Measurements from ENCODE around the gene AKR7A2.

AKR7A2 gene

DNA sequence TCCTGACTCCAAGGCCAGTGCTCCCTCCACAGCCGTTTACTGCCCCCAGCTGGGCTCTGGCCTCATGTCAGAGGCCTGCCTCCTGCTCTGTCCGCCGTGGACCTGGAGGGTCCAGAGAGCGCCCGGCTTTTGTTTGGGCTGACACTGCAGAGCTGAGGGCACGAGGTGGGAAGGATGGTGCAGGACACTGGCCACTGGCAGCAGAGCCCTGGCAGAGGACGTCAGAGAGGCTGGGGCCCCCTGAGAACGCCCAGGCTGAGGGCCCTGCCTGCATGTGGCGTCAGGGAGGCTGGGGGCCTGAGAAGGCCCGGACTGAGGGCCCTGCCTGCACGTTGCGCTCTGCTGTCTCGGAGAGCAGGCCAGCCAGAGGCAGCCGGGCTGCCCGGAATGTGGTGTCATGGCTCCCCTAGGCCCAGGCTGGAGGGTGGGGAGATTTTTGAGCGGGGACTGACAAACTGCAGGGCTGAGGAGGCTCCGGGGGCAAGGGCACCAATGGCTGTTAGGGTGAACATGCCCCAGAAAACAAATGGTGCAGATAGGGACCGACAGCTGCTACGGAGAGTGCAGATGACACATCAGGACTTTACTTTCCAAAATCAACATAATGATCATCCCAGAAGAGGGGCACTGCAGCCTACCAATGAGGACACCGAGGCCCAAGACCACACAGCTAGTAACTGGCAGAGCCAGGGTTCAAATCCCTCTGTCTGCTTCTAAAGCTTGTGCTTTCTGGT lies 31.8 kb upstream of the AKR7A2 start:
- no peak for DNase-seq (ENCODE audit: low spot score)

DNA sequence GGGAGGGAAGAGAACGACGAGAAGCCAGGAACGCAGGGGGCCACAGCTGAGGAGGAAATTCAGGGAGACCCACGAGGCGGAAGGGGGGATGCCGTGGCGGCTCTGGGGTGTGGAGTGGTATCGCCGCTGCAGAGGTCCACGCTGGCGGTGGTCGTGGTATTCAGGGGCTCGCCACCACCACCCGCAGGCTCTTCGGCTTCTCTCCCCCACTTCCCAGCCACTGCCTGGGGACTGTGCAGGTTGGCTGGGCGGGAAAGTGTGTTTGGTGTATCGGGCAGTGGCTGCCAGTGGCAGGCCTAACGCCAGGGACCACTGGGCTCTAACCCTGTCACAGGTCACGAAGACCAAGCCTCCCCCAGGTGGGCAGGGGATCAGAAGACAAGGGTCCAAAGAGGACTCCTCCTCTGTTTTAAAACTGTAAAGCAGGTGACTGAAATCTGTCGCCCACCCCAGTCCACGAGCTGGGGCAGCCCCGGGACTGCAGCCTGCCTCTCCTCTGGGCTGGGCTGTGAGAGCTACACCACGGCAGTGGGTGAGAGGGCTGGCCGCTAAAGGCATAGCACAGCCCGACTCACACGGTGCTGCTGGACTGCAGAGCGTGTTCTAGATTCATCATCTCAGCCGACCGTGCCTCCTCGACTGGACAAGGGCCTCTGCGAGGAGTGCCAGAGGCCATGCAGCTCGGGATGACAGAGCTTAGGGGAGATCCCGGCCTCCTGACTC lies 31.1 kb upstream of the AKR7A2 start:
- no peak for DNase-seq (ENCODE audit: low spot score)

- DNase-seq (ENCODE audit: low spot score): no peak
Measured at GRCh38 chr1:19342062-19342750, 30.3 kb upstream of the AKR7A2 start.

DNA sequence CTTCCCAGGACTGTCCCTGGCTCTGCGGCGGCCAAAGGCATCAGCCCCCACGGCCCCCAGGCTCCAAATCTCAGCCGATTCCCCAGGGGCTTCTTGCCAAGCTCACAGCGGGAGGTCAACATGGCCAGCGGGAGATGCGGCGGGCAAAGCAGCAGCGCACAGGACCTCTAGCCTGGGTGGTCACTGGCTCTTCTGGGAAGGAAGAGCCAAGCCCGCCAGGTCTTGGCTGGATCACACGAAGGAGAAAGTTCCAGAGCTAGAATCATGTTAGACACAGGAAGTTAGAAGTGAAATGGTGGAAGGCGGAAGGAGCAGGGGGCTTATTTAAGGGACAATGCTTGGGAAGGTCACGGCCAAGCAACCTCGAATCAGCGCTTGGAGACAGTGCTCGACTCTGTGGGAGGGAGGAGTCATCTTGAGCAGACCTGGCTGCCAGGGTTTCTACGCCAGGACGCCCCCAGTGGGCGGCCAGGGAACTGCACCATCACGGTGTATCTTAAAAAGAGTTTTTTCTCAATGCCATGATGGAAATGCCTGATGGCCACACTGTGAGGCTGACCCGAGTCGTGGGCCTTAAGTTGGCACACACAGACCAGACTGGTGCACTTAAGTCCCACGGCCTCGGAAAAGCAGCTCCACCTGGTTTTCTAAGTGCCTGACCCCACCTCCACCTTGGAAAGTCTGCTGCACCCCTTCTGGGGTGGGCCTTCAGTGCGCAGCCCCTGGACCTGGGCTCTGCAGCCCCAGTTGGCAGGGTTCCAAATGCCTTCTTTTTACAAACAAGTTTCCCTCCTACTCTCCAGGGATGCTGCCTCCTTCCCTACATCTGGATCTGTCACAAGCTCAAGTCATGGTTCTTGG lies 29.5 kb upstream of the AKR7A2 start:
- DNase-seq (ENCODE audit: low spot score): peak; percentile 97

DNA sequence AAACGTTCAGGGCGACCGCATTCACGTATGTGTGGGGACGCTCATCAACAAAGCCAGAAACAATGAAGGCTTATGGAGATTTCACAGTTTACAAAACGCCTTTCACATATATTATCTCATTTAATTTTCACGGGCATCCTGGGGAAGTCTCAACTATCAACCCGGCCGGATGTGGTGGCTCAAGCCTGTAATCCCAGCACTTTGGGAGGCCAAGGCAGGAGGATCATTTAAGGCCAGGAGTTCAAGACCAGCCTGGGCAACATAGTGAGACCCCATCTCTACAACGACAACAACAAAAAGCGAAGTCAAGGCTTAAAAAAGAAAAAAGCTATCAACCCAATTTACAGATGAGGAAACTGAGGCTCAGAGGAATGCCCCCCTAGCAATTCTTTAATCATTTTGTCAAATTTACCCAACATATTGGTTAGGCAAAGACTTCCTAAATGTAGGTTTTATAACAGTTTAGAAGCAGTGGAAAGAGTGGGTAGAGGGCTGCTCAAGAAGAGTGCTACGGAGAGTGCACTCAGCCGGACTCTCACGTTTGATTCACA lies 28.5 kb upstream of the AKR7A2 start:
- no peak for DNase-seq (ENCODE audit: low spot score)

- no peak for DNase-seq (ENCODE audit: low spot score)
Measured at GRCh38 chr1:19339214-19339861, 27.4 kb upstream of the AKR7A2 start.

DNA sequence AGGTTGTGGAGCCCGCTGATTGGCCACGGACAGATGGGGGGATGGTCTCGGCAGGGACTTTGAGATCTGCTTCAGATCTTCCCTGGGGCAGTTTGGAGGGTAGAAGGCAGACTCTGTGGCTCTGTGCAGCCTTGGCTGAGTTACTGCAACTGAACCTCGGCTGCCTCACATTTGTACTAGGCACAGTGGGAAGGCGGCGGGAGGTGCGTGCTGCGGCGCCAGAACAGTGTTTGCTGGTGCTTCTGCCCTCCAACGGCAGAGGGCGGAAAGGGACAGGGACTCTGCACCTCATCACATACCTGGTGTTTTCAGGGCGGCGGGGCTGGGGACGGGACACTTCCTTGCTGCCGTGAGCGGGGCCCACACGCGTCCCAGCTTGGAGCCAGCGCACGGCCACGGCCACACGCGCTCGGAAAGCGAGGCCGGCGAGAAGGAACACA lies 26.4 kb upstream of the AKR7A2 start:
- peak; percentile 81 for DNase-seq (ENCODE audit: low spot score)

DNA sequence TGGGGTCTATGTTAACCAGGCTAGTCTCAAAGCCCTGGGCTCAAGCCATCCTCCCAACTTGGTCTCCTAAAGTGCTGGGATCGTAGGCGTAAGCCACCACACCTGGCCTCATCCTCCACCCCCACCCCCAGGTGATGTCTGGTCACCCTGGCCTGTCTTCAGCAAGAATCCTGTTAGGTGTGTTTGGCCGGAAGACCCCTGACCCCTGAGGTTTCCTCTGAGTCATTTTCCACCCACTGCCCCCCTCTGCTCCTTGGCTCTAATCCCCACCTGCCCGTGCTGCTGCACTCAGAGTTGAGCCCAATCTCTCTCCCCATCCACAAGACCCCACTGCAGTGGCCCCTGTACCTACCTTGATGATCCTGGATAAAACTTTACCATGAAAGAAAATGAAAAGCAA lies 25.3 kb upstream of the AKR7A2 start:
- no peak for DNase-seq (ENCODE audit: low spot score)

DNA sequence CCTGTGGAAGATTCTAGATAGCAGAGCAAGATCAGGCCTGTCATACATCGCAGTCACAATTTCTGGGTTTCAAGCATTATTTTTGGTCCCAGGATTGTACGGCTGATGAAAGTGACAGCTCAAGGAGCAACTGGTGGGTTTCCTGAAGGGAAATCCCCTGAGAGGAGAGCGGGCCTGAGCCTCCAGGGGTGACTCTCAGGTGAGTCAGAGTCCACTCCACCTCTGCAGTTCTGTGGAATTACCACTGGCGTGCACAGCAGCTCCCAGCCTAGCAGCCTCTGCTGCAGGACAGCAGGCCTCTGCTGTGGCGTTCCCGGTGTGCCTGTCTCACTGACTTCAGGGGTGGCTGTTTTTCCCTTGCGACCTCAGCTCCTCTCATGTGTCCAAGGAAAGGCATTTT lies 24.6 kb upstream of the AKR7A2 start:
- DNase-seq (ENCODE audit: low spot score): no peak

DNA sequence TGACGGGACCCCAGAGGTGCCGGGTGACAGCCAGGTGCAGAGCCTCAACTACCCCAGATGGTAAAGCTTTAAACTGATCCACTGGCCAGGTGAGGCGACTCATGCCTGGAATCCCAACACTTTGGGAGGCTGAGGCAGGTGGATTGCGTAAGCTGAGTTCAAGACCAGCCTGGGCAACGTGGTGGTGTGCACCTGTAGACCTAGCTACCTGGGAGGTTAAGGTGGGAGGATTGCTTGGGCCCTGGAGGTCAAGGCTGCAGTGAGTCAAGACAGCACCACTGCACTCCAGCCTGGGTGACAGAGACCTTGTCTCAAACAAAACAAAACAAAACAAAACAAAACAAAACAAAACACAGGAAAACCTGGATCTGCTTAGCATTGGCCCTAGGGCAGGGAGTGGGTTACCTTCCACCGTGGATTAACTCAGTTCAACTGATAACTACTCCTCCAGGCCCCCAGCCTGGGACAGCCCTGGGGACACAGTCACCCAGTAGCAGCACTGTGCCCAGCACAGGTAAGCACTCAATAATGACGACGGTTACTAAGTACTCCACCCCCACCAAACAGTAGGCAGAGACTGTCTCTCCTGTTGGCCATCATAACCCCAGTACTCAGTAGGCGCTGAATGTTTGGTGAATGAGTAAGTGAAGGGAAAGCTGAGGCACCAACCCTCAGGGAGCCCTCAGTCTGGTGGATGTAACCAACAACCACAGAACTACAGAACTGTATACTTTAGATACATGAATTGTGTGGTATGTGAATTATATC lies 21.8 kb upstream of the AKR7A2 start:
- no peak for DNase-seq (ENCODE audit: low spot score)

- no peak for DNase-seq (ENCODE audit: low spot score)
Measured at GRCh38 chr1:19332832-19333231, 20.9 kb upstream of the AKR7A2 start.

- no peak for DNase-seq (ENCODE audit: low spot score)
Measured at GRCh38 chr1:19331262-19331878, 19.4 kb upstream of the AKR7A2 start.

DNA sequence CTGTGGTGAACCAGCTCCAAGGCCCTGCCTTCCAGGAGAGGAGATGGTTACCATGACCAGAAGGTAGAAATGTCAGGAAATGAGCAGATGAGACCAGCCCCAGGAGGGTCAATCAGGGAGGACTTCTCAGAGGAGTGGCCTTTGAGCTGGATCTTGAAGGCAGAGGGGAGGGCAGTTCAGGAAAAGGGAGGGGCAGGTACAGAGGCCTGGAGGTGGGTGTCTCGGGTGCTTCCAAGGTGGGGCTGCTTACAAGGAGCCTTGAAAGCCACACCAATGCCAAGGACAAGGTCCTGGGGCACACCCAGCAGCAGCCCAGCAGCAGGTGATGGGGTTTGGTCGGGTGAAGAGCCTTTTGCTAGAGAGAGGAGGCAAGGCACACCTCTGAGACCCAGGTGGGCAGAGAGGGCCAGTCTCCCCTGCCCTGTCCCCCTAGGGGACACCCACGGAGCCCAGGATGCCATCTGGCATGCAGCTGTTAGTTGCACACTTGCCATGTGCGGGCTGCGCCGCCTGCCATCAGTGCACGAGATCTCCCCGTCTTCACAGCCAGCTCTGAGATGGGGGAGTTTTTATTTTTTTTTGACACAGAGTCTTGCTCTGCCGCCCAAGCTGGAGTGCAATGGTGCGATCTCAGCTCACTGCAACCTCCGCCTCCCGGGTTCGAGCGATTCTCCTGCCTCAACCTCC lies 18.6 kb upstream of the AKR7A2 start:
- DNase-seq (ENCODE audit: low spot score): no peak

GRCh38 chr1:19329611-19330010 lies 17.7 kb upstream of the AKR7A2 start:
- DNase-seq (ENCODE audit: low spot score): no peak

- DNase-seq (ENCODE audit: low spot score): no peak
Measured at GRCh38 chr1:19329188-19329587, 17.2 kb upstream of the AKR7A2 start.

DNA sequence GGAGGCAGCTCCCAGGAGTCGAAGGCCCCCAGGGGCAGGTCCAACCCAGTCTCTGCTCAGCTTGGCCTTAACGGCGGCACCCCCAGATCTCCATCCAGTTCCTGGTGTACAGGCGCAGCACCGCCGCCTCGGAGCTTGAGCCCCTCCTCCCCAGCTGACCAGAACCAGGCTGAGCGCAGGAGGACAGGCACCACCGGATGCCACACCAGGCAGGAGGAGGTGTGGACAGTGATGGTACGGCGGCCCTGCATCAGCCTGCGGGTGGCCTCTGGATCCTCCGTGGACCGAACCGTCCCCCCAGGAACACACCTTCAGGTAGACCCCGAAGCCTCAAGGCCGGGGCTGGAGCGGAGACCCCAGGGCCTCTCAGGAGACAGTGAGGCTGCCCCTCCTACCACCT lies 16.5 kb upstream of the AKR7A2 start:
- DNase-seq (ENCODE audit: low spot score): no peak

DNA sequence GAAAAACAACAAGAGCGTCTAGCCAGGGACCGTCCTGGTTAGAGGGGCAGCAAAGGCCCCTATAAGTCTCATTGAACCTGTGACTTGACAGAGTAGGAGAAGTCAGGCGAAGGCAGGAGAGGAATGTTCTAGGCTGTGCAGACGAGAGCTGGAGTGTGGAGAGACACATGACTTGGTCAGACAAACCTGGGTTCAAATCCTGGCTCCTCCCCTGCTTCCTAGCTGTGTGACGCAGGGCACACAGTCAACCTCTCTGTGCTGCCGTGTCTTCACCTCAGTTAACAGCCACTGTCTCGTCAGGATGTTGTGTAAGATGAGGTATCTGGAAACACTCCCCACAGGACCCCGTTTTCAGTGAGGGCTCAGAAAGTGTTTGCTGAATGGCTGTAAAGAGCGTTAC lies 15.8 kb upstream of the AKR7A2 start:
- DNase-seq (ENCODE audit: low spot score): no peak

GRCh38 chr1:19327301-19327700 lies 15.4 kb upstream of the AKR7A2 start:
- DNase-seq (ENCODE audit: low spot score): no peak

DNA sequence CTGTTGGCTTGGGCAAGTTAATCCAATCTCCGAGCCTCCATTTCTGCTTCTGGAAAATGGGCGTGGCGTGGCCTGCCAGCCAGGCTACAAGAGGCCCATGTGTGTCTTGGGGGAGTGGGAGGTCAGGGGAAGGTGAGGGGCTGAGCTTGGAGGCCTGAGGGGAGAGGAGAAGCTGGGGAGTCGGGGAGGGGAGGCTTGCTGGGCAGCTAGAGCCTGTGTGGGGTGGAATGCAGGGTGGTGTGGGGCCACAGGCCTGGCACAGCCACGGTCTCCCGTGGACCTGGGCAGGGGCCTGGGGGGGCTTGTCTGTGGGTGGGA lies 14.8 kb upstream of the AKR7A2 start:
- DNase-seq (ENCODE audit: low spot score): no peak

Data from HuH-7 (cell line).